SK-N-SH (cell line): ENCODE results near the gene KRTAP5-8.
"Not testable (repeated sequence)": the region's sequence is repeated elsewhere in the genome, so short reads cannot be mapped to it uniquely, and the experiment has no call there.

Experiments
- EP300 ChIP-seq, 2 experiments: IDR thresholded peaks; 2 replicates each; pipeline versions ENCODE4 v1.4.0 to v1.6.1; 2012; ENCODE audit warnings: borderline replicate concordance in 1 of 2, low read depth in 1 of 2, low read length in 1 of 2
- EZH2phosphoT487 ChIP-seq: fragments of 200-600 bp; sonication (generic); IDR thresholded peaks from 2 replicates; pipeline ENCODE4 v1.6.1; 2017; ENCODE audit warnings: low read depth, mixed run types, mild to moderate bottlenecking, antibody characterized with exemption, moderate library complexity, borderline replicate concordance
- FOSL2 ChIP-seq: IDR thresholded peaks from 2 replicates; pipeline ENCODE4 v1.4.0; 2012; ENCODE audit warnings: low read depth, mild to moderate bottlenecking, moderate library complexity, borderline replicate concordance
- POLR2AphosphoS5 ChIP-seq: IDR thresholded peaks from 2 replicates; pipeline ENCODE4 v1.6.1; 2012; ENCODE audit warnings: low read depth, low read length
- YY1 ChIP-seq: IDR thresholded peaks from 2 replicates; pipeline ENCODE4 v1.4.0; 2012; ENCODE audit warnings: low read depth, mild to moderate bottlenecking
- TF ChIP-seq, protein P1 (sequence below): fragments of 200-600 bp; sonication (generic); IDR thresholded peaks from 2 replicates; pipeline ENCODE4 v1.6.1; 2017; ENCODE audit warnings: antibody characterized with exemption, mild to moderate bottlenecking, moderate library complexity

DNA sequence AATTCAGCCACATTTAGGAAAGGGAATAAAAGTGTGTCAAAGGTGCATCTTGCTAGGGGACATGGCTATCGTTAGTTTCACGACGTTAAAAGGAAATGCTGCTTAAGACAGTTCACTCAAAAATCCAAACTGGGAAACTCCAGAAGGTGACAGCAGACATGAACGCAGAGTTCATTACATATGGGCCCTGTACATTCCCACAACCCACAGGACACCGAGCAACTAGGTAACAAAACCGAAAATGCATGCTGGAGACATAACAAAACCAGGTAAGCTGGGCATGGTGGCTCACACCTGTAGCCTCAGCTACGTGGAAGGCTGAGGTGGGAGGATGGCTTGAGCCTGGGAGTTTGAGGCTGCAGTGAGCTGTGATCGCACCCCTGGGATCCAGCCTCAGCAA is 29.8 kb downstream of the KRTAP5-8 start:
- not testable (repeated sequence) for TF ChIP-seq FOSL2; EZH2phosphoT487; YY1; POLR2AphosphoS5; EP300 (IDR thresholded peaks at IDR 0.05; ENCODE audit: borderline replicate concordance in 1 of 2, low read depth in 1 of 2, low read length in 1 of 2)
- TF ChIP-seq, protein P1, sequence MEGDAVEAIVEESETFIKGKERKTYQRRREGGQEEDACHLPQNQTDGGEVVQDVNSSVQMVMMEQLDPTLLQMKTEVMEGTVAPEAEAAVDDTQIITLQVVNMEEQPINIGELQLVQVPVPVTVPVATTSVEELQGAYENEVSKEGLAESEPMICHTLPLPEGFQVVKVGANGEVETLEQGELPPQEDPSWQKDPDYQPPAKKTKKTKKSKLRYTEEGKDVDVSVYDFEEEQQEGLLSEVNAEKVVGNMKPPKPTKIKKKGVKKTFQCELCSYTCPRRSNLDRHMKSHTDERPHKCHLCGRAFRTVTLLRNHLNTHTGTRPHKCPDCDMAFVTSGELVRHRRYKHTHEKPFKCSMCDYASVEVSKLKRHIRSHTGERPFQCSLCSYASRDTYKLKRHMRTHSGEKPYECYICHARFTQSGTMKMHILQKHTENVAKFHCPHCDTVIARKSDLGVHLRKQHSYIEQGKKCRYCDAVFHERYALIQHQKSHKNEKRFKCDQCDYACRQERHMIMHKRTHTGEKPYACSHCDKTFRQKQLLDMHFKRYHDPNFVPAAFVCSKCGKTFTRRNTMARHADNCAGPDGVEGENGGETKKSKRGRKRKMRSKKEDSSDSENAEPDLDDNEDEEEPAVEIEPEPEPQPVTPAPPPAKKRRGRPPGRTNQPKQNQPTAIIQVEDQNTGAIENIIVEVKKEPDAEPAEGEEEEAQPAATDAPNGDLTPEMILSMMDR, result not testable (repeated sequence)
